Panc1 (cell line): Measurements from ENCODE around the gene AMZ1. TPM values are rescaled to one million over a fixed set of nuclear protein-coding genes. Genes with fewer than 3 reads are reported as not detected.

ENCODE experiments used
- ATAC-seq: fragments of 200-7000 bp; cut with Tn5 transposase; 2 replicates; pipeline ENCODE4 v1.9.1; 2020; ENCODE audit warnings: mild to moderate bottlenecking, moderate library complexity
- BruUV-seq: library from RNA; stranded (reverse); fragments of 400-500 nt; replicated peaks from 2 replicates; lab custom pipeline; 2021; lab: Mats Ljungman, UMichigan
- CTCF ChIA-PET: fragments of 300-600 bp; sonication (Branson Sonifier 250); formaldehyde crosslinking; loops from one replicate; lab custom pipeline; 2022; ENCODE audit warnings: antibody characterized with exemption; lab: Charles Lee
- POLR2A ChIA-PET: fragments of 300-600 bp; sonication (Branson Sonifier 250); formaldehyde crosslinking; loops from one replicate; lab custom pipeline; 2022; ENCODE audit warnings: antibody characterized with exemption; lab: Charles Lee
- DNase-seq: peaks from one replicate; pipeline ENCODE4 v3.0.0-alpha.2; 2010; ENCODE audit warnings: low read depth, low spot score
- H3K27ac ChIP-seq: 2 replicates; pipeline ENCODE4 v1.5.1; 2011; ENCODE audit warnings: mild to moderate bottlenecking, low read length, inconsistent platforms
- H3K27me3 ChIP-seq: fragments of 200-500 bp; sonication (Bioruptor generic); 2 replicates; pipeline ENCODE4 v1.6.0; 2014; ENCODE audit warnings: low read length, inconsistent platforms; ENCODE audit not compliant: control insufficient read depth, insufficient read depth
- H3K36me3 ChIP-seq: fragments of 200-500 bp; sonication (Bioruptor generic); 2 replicates; pipeline ENCODE4 v1.5.1; 2014; ENCODE audit warnings: inconsistent platforms, mild to moderate bottlenecking, low read length, moderate library complexity; ENCODE audit not compliant: control insufficient read depth, insufficient read depth
- H3K4me1 ChIP-seq: 2 replicates; pipeline ENCODE4 v1.5.1; 2011; ENCODE audit warnings: inconsistent platforms, mild to moderate bottlenecking, low read length, moderate library complexity; ENCODE audit not compliant: control insufficient read depth, insufficient read depth
- H3K4me3 ChIP-seq, 2 experiments: 2 replicates each; pipeline ENCODE4 v1.5.1; 2011 to 2012; ENCODE audit warnings: low read depth in 2 of 2, low read length in 2 of 2, mild to moderate bottlenecking in 2 of 2, inconsistent platforms in 1 of 2, moderate library complexity in 1 of 2
- H3K9me3 ChIP-seq: fragments of 200-500 bp; sonication (Bioruptor generic); 2 replicates; pipeline ENCODE4 v1.5.1; 2014; ENCODE audit warnings: low read depth, mild to moderate bottlenecking, inconsistent platforms, low read length, moderate library complexity; ENCODE audit not compliant: control insufficient read depth, insufficient read depth
- POLR2AphosphoS5 ChIP-seq: IDR thresholded peaks from 2 replicates; pipeline ENCODE4 v1.6.1; 2012; ENCODE audit warnings: mild to moderate bottlenecking, low read depth, low read length, moderate library complexity
- REST ChIP-seq, 2 experiments: IDR thresholded peaks; 2 replicates each; pipeline ENCODE4 v1.6.1; 2011 to 2012; ENCODE audit warnings: low read depth in 2 of 2, control low read depth in 1 of 2, low read length in 1 of 2, mild to moderate bottlenecking in 1 of 2, moderate library complexity in 1 of 2; ENCODE audit not compliant: insufficient read depth in 1 of 2
- SIN3A ChIP-seq: IDR thresholded peaks from 2 replicates; pipeline ENCODE4 v1.6.1; 2012; ENCODE audit warnings: low read depth, mild to moderate bottlenecking, low read length, moderate library complexity, borderline replicate concordance; ENCODE audit not compliant: insufficient read depth
- TCF7L2 ChIP-seq: IDR thresholded peaks from 2 replicates; pipeline ENCODE4 v1.6.1; 2011; ENCODE audit warnings: mild to moderate bottlenecking, low read depth, low read length, inconsistent platforms
- in situ Hi-C: cut with HindIII; loops from 2 replicates; pipeline ENCODE4 v1.10.0; 2016; ENCODE audit warnings: low sequenced_read_pairs, low pct_unique_long_range_greater_than_20kb
- intact Hi-C: fragments of 100-400 bp; cut with micrococcal nuclease; formaldehyde crosslinking; loops from one replicate; pipeline ENCODE4 v1.10.0; 2022; ENCODE audit not compliant: unreplicated experiment
- total RNA-seq: library from RNA; stranded (reverse); gene quantifications from one replicate; pipeline ENCODE4 v1.2.1, GENCODE V29; 2021; ENCODE audit not compliant: unreplicated experiment
- TF ChIP-seq, protein P1 (sequence below): fragments of 450-650 bp; IDR thresholded peaks from 2 replicates; pipeline ENCODE4 v1.5.1; 2017; ENCODE audit warnings: mild to moderate bottlenecking

Gene AMZ1
- total RNA-seq, 1 experiment from 2014 or later: 0.57 TPM

DNA sequence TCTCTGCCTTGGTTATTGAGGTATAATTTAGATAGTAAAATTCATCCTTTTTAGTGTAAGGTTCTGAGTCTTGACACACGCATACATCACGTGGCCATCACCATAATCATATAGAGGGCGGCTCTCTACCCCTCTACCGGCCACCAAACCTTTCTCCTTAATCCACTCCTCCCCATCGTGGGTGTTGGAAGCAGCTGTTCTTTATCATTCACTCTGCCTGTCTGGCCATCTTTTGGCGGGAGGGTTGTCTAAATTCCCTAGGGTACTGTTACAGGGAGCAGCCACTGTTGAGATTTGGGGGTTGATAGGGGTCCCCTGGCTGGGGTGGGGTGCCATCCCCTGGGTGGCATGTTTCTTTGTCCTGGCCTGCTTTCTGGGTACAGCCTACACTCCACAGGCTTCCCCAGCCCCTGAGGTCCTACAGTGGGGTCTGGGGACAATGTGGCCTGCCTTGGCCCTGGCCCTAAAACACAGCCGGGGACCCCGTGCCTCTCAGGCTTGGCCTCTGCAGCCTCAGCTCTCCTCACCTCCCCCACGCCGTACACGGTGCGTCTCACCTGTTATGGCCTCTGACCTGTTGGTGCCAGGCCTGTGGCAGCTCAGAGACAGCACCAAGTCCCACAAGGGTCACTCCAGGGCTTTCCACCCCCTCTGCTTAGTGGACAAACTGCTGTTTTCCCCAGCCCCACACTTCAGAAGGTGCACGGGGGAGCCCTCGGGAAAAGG is 17.5 kb downstream of the AMZ1 start:
- in situ Hi-C loops: no loop called here
- no peak overlapping the region for H3K4me3 ChIP-seq
- ATAC-seq (no peak), DNase-seq (no peak)
- H3K4me1 ChIP-seq: peaks cover 3% of the 10 kb centered on the region; the same call in 1 of the 2 replicates
- H3K27ac ChIP-seq: no peak overlapping the region
- no TSS peak for BruUV-seq
- POLR2A ChIA-PET: interaction anchor here (0.6 kb wide), 1 partner anchor 18 kb away, joined by 3 read pairs; the partner anchor contains the start of gene AMZ1
- no peaks in the 10 kb centered on the region for H3K27me3 ChIP-seq
- no peaks in the 10 kb centered on the region for H3K36me3 ChIP-seq
- no peaks in the 10 kb centered on the region for H3K9me3 ChIP-seq
- intact Hi-C loops: no loop called here
- CTCF ChIA-PET: no interaction called here
- no peak for TF ChIP-seq REST (IDR thresholded peaks at IDR 0.05; ENCODE audit: insufficient read depth in 1 of 2, low read depth in 2 of 2, low read length in 1 of 2)
- no peak for TF ChIP-seq POLR2AphosphoS5
- no peak for TF ChIP-seq SIN3A
- TF ChIP-seq TCF7L2: no peak
- TF ChIP-seq, protein P1, sequence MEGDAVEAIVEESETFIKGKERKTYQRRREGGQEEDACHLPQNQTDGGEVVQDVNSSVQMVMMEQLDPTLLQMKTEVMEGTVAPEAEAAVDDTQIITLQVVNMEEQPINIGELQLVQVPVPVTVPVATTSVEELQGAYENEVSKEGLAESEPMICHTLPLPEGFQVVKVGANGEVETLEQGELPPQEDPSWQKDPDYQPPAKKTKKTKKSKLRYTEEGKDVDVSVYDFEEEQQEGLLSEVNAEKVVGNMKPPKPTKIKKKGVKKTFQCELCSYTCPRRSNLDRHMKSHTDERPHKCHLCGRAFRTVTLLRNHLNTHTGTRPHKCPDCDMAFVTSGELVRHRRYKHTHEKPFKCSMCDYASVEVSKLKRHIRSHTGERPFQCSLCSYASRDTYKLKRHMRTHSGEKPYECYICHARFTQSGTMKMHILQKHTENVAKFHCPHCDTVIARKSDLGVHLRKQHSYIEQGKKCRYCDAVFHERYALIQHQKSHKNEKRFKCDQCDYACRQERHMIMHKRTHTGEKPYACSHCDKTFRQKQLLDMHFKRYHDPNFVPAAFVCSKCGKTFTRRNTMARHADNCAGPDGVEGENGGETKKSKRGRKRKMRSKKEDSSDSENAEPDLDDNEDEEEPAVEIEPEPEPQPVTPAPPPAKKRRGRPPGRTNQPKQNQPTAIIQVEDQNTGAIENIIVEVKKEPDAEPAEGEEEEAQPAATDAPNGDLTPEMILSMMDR: no peak

DNA sequence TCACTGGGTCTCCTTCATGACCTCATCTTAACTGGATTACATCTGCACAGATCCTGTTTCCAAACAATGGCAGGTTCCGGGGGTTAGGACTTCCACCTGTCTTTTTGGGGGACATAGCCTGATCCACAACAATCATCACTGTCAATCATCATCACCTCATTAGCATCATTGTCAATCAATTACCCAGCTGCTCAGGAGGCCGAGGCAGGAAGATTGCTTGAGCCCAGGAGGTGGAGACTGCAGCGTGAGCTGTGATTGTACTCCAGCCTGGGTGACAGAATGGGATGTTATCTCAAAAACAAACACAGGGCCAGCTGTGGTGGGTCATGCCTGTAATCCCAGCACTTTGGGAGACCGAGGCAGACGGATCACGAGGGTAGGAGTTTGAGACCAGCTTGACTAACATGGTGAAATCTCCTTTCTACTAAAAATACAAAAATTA is 18.7 kb downstream of the AMZ1 start:
- intact Hi-C loops (no loop called here), in situ Hi-C loops (no loop called here)
- Histone ChIP-seq H3K36me3 (no peaks in the 10 kb centered on the region), H3K27ac (no peak overlapping the region), H3K4me1 (peaks cover 3% of the 10 kb centered on the region; the same call in 1 of the 2 replicates), H3K9me3 (no peaks in the 10 kb centered on the region), H3K27me3 (no peaks in the 10 kb centered on the region), H3K4me3 (no peak overlapping the region)
- POLR2A ChIA-PET: no interaction called here
- CTCF ChIA-PET: no interaction called here
- TF ChIP-seq SIN3A: no peak
- no peak for TF ChIP-seq TCF7L2
- TF ChIP-seq POLR2AphosphoS5: no peak
- TF ChIP-seq, protein P1: no peak
- TF ChIP-seq REST (IDR thresholded peaks at IDR 0.05; ENCODE audit: insufficient read depth in 1 of 2, low read depth in 2 of 2, low read length in 1 of 2): no peak
- BruUV-seq: no TSS peak
- no peak for ATAC-seq
- DNase-seq: no peak
